H1 (cell line): ENCODE measurements around the gene ACP4.

Source experiments
- BRCA1 ChIP-seq: IDR thresholded peaks from 2 replicates; pipeline ENCODE4 v1.6.1; 2012; ENCODE audit warnings: low read depth, low read length, improper control_type of control experiment
- CBX5 ChIP-seq: fragments of 300-800, 300-1000 bp; sonication (generic); IDR thresholded peaks from 2 replicates; pipeline ENCODE4 v1.7.1; 2016; ENCODE audit warnings: antibody characterized with exemption, low read length, low read depth
- CTCF ChIP-seq, 3 experiments: IDR thresholded peaks; 1 replicate in 2 of 3; 2 replicates in 1 of 3; pipeline versions ENCODE4 v1.5.1 to v1.6.1; 2011; ENCODE audit warnings: low read length in 3 of 3, mild to moderate bottlenecking in 3 of 3, inconsistent platforms in 2 of 3, low read depth in 1 of 3, moderate library complexity in 1 of 3; ENCODE audit not compliant: insufficient read depth in 1 of 3; ENCODE audit errors: control extremely low read depth in 1 of 3
- EZH2 ChIP-seq: fragments of 200-600 bp; sonication (generic); IDR thresholded peaks from 2 replicates; pipeline ENCODE4 v1.7.1; 2012; ENCODE audit warnings: low read depth, mild to moderate bottlenecking, moderate library complexity, low read length, inconsistent platforms; ENCODE audit not compliant: severe bottlenecking
- GABPA ChIP-seq: IDR thresholded peaks from 2 replicates; pipeline ENCODE4 v1.6.1; 2011; ENCODE audit warnings: mild to moderate bottlenecking, low read length, moderate library complexity, borderline replicate concordance; ENCODE audit not compliant: insufficient read depth
- JUND ChIP-seq: IDR thresholded peaks from 2 replicates; pipeline ENCODE4 v1.6.1; 2011; ENCODE audit warnings: mild to moderate bottlenecking, improper control_type of control experiment, low read length
- POLR2A ChIP-seq, 2 experiments: IDR thresholded peaks; 1 replicate in 1 of 2; 2 replicates in 1 of 2; pipeline ENCODE4 v1.6.1; 2011; ENCODE audit warnings: low read depth in 2 of 2, low read length in 2 of 2, mild to moderate bottlenecking in 2 of 2; ENCODE audit errors: control extremely low read depth in 1 of 2
- POLR2AphosphoS5 ChIP-seq: IDR thresholded peaks from 2 replicates; pipeline ENCODE4 v1.6.1; 2011; ENCODE audit warnings: low read depth, low read length
- RFX5 ChIP-seq: IDR thresholded peaks from 2 replicates; pipeline ENCODE4 v1.6.1; 2011; ENCODE audit warnings: low read depth, low read length, improper control_type of control experiment, borderline replicate concordance
- SIN3A ChIP-seq, 2 experiments: IDR thresholded peaks in 1 of 2; conservative IDR thresholded peaks in 1 of 2; 2 replicates each; pipeline ENCODE4 v1.6.1; 2011 to 2012; ENCODE audit warnings: low read length in 2 of 2, improper control_type of control experiment in 1 of 2, low read depth in 1 of 2, mild to moderate bottlenecking in 1 of 2
- SRF ChIP-seq: IDR thresholded peaks from 2 replicates; pipeline ENCODE4 v1.6.1; 2011; ENCODE audit warnings: mild to moderate bottlenecking, low read depth, low read length, moderate library complexity
- SUZ12 ChIP-seq: fragments of 200-600 bp; sonication (generic); IDR thresholded peaks from 2 replicates; pipeline ENCODE4 v1.6.1; 2012; ENCODE audit warnings: mild to moderate bottlenecking, inconsistent platforms, low read length, moderate library complexity, mixed read lengths
- ZNF274 ChIP-seq: IDR thresholded peaks from 2 replicates; pipeline ENCODE4 v1.7.0; 2012; ENCODE audit warnings: low read length, borderline replicate concordance; ENCODE audit errors: extremely low read depth

- TF ChIP-seq EZH2 (no peak), BRCA1 (no peak), SRF (no peak), ZNF274 (no peak), GABPA (no peak), CTCF (IDR thresholded peaks at IDR 0.05; ENCODE audit: control extremely low read depth in 1 of 3, insufficient read depth in 1 of 3, low read depth in 1 of 3, low read length in 3 of 3) (no peak), POLR2AphosphoS5 (peak; percentile 86), POLR2A (IDR thresholded peaks at IDR 0.05; ENCODE audit: control extremely low read depth in 1 of 2, low read depth in 2 of 2, low read length in 2 of 2) (no peak; a peak in 2 of 3 replicates), SIN3A (conservative IDR thresholded peaks at IDR 0.05 in 1 of 2, IDR thresholded peaks at IDR 0.05 in 1 of 2; ENCODE audit: low read depth in 1 of 2, low read length in 2 of 2) (no peak), CBX5 (no peak), JUND (no peak), SUZ12 (no peak), RFX5 (no peak)
These were observed 7.8 kb downstream of the ACP4 start for GRCh38 chr19:50797781-50798658.
